AG08396 (cell line): ENCODE results near the gene GFRA1.

Experiments used
- DNase-seq: peaks from one replicate; pipeline ENCODE4 v3.0.0; 2012; ENCODE audit warnings: low spot score, mixed read lengths

The GFRA1 gene

DNA sequence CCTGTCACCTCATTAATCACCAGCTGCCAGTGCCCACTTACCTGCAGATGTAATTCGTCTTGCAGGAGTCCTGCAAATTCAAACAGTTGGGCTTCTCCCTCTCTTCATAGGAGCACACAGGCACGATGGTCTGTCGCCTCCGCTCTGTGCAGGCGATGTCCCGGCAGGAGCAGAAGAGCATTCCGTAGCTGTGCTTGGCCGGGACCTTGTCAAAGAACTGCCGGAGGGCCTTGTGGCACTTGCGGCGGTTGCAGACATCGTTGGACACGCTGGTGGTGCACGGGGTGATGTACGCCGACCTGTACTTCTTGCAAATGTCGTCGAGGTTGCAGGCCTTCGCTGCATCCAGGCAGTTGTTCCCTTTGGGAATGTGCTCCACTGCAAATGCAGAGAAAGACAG, 147.8 kb downstream of the GFRA1 start:
- DNase-seq: no peak

DNA sequence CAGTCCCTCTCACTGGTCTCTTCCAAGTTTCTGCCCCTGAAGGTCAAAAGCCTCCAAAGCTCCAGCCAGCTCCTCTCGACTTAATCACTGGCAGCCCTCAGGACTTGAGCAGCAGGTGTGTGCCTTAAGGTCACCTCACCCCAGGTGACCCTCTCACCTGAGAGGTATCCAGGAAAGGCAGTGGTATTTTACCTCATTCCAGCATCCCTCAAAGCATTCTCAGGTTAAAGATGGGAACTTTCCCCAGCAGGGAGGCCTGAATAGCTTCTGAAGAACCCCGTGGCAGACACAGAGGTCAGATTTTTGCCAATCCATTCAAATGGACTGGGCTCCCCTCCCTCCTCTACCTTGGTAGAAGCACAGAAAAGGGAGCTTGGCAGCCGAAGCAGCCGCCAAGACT, 148.2 kb downstream of the GFRA1 start:
- no peak for DNase-seq

DNA sequence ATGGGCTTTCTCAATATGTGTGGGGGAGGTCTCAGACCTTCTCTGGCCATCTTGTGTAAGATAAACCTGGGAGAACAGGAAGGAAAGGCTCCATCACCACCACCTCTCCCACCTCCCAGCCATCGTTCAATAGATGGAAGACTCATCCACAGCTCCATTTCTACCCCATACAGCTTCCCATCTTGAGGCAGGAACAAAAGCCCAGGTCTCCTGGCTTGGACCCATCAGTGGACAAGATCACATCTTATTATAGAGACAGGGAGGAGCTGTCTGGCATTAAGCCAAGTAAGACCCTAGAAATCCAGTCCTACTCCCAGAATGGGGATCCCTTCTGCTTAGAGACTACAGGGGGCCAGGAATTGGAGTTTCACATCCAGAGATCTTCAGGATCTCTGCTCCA, 150.3 kb downstream of the GFRA1 start:
- no peak for DNase-seq

GRCh38 chr10:116121640-116122525, 151.1 kb downstream of the GFRA1 start:
- no peak for DNase-seq

DNA sequence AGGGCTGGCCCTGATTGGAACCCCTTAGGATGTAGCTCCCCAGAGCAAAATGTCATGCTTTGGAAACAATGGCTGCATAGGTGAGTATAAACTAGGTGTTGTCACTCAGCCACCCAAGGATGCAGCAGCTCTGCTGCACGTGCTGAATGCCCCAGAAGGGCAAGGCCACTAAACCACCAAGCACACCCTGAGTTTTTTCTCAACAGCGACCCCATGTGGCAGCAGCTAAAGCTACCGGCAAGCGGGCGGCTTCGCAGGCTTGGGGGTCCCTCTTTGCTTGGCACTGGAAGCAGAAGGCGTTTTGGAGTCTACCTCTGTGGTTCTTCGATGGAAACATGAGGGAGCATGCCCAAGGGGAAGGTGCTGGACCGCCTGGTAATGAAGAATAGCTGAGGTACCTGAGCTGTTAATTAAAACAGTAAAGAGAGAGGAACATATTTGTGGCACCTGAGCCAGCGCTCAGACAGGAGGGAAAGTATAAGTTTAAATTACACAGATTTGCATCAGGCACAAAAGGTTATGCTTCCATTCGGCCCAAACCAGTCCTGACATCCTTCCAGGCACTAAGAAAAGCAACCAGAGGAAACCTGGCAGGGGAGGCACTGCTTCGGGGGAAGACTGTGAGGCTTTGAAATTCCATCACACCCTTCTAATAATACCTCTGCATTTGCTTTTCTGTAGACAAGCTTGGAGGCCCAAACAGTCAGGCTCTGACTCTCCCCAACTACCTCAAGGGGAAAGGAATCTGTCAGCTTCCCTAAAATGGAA, 152.1 kb downstream of the GFRA1 start:
- DNase-seq: no peak

DNA sequence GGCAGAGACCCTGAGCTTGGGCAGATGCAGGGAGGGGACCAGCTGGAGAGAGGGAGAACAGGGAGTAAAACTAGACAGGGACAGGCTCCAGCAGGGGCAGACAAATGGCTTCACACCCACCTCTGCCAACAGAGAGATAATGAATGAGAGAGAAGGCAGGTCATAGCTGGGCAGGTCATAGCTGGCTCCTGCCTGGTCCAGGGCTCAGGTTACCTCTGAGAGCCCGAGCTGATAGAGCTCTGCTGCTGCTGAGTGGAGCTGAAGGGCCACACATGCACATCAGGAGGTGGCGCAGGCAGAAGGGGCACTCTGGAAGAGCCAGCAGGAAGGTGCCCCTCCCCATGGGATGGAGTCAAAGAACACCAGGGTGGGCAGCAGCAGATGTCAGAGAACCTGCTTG, 154.2 kb downstream of the GFRA1 start:
- DNase-seq: no peak

- DNase-seq: no peak
These were observed 157.2 kb downstream of the GFRA1 start for GRCh38 chr10:116115797-116116196.

GRCh38 chr10:116115036-116115641, 157.9 kb downstream of the GFRA1 start:
- no peak for DNase-seq

GRCh38 chr10:116113721-116114501, 159.1 kb downstream of the GFRA1 start:
- peak; percentile 34 for DNase-seq

DNA sequence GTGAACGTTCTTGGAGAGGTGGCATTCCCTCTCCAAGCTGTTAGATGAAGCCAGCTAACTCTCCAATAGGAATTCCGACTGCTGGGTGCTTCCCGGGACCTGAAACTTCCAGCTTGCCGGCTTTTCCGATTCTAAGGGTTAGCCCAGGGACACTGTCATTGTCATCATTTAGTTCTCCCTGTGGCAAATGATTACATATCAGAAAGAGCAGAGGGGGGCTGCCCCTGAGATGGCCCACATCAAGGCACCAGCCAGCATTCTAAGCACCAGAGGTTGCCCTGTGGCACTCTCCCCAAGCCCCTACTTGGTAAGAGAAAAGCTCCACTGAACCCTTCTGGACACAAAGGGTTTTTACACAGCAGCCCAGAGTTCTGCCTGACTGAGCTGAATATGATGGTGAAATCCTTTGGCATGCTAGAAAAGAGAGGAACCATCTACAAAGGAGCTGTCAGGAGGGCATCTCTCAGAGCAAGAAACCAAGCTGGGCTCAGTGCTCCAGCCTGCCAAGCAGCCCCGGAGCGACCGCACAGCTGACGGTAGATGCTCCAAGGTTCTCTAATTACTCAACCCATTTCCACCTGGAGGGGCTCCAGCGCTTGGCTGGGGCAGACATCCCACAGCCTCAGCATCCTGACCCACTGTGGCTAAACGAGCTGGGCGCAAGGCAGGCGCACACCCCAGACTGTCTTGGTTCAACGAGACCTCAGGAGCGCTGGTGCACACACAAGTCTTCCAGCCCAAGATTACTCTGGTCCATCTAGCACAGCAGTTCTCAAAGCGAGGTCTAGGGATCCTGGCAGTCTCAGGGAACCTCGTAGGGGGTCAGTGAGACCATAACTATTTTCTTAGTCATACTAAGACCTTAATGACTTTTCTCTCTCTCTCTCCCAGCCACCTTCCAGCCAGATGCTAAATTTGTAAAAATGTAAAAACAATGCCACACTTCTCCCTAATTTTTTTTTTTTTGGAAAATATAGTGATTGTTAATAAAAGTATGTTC, 160.5 kb downstream of the GFRA1 start:
- DNase-seq: no peak

GRCh38 chr10:116111483-116112095, 161.4 kb downstream of the GFRA1 start:
- DNase-seq: no peak

DNA sequence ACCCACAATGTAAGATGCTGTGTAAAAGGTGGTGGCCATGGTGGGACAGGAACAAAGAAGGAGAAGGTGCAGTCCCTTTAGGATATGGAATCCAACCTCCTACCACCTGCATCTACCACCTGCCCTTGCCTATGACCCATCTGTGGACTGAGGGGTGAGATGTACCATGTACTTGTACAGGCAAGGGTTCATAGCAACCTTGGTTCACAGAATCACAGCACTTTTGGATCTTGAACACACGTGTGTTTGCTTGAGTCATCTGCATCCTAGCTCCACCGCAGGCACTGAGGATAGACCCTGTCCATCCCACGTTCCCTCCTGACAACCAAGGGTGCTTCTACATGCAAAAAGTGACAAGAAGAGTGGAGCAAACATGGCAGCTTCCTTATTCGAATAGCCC, 162.3 kb downstream of the GFRA1 start:
- no peak for DNase-seq

- DNase-seq: no peak
These were observed 163.1 kb downstream of the GFRA1 start for GRCh38 chr10:116109881-116110280.

GRCh38 chr10:116109481-116109880, 163.5 kb downstream of the GFRA1 start:
- no peak for DNase-seq

DNA sequence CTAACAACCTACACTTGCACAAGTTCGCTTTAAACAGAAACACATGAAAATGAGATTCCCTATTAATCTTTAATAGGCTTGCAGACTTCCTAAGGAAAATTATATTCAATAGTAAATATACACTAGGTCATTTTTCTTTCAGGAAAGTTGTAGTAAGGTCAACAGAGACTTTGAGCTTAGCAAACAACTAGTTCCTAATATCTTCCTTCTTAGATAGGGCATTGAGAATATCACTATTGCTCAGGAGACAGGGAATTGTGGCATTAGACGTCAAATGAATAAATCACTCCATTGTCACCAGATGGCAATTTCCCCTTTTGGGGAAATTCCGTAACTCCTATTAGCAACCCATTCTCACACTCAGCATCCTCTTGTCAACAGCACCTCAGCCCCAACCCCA, 164.9 kb downstream of the GFRA1 start:
- no peak for DNase-seq

DNA sequence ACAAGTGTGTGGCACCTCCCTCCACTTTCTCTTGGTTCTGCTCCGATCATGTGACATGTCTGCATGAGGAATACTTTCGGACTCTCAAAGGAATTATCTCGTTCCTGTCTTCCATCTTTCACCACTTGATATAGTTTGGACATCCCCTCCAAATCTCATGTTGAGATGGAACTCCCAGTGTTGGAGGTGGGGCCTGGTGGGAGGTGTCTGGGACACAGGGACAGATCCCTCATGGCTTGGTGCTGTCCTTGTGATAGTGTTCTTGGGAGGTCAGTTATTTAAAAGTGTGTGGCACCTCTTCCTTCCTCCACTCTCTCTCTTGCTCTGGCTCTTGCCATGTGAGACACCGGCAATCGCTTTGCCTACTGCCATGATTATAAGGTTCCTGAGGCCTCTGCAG, 166.4 kb downstream of the GFRA1 start:
- no peak for DNase-seq

- DNase-seq: no peak
These were observed 167.7 kb downstream of the GFRA1 start for GRCh38 chr10:116105264-116105663.

DNA sequence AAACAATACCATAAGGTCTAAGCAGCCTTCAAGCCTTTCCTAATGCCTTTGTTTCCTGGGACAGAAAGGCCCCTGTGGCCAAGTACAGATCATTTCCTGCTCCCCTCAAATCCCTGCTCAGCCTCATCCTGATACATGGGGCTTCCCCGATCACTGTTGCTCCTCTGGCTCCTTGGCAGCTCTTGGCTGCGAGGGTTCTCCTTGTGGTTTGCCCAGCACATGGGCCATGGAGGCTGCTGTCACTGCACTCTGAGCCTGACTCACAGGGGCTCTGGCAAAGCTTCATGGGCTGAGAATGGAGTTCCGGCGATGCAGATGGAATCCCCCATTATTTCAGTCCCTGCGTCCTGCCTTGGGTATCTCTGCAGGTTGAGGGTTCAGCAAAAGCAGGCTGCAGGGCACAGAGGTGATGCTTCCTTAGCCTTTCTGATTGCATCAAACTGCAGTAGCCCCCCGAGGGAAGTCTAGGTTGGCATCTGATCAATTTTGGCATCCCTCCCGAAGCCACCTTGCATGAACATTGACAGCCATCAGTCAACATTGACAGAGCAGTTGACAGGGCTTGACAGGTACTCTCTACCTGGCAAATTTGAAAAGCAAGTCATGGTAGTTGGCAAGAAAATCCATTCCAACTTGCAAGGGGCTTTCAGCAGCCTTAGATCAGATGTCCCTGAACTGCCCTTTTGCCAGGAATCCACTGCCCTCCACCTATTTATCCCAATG, 168.6 kb downstream of the GFRA1 start:
- no peak for DNase-seq

DNA sequence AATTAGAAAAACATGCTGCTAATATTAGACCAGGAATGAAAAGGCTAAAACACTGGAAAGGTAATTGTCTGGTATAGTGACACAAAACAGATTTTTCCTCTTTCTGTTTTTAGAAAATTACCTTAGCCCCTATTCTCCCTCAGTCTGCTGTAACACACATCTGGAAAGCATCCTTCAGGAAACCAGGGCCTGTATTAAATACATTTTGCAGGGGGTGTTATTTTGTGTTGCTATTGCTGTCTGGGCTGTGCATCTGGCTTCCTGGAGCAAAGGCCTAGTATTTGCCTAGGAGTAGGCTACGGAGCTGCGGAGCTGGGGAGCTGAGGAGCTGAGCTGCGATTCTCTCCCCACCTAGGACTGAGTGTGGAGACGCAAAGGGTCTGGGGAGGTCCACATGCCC, 169.3 kb downstream of the GFRA1 start:
- no peak for DNase-seq
